Esophagus muscularis mucosa (tissue), 3 donors: ENCODE data around the gene CACYBP.

ENCODE experiments used
- CTCF ChIP-seq, 3 experiments: fragments of 200-600 bp in 2 of 3; fragments of 450-650 bp in 1 of 3; sonication (generic) in 2 of 3; IDR thresholded peaks; one replicate each; pipeline ENCODE4 v1.5.1; 2017 to 2019; ENCODE audit warnings: antibody characterized with exemption in 3 of 3, mild to moderate bottlenecking in 2 of 3, moderate library complexity in 1 of 3
- EP300 ChIP-seq: sonication (generic); formaldehyde crosslinking; IDR thresholded peaks from one replicate; pipeline ENCODE4 v1.6.1; 2017; ENCODE audit warnings: antibody characterized with exemption

GRCh38 chr1:174995916-174996315, 3.8 kb upstream of the CACYBP start:
- TF ChIP-seq CTCF (IDR thresholded peaks at IDR 0.05): no peak
- no peak for TF ChIP-seq EP300
